HepG2 (cell line): ENCODE data around the gene ANXA3. TPM values are rescaled to one million over a fixed set of nuclear protein-coding genes. Genes with fewer than 3 reads are reported as not detected.
A peak's percentile ranks its signal among the peaks of the same experiment; 100 is the strongest.

Experiments
- ATAC-seq: fragments of 200-7000 bp; cut with Tn5 transposase; 3 replicates; pipeline ENCODE4 v1.9.1; 2020; ENCODE audit warnings: mild to moderate bottlenecking, moderate library complexity
- BruUV-seq: library from RNA; stranded (reverse); fragments of 400-500 nt; replicated peaks from 2 replicates; lab custom pipeline; 2021; lab: Mats Ljungman, UMichigan
- CTCF ChIA-PET: fragments of 300-600 bp; formaldehyde crosslinking; extraction: SDS; loops from one replicate; lab custom pipeline; 2021; ENCODE audit warnings: low total read pairs, inconsistent platforms, low intra/inter-chr PET ratio; lab: Yijun Ruan, JAX
- POLR2A ChIA-PET: fragments of 350-600 bp; sonication (Branson Sonifier 250); formaldehyde crosslinking; loops from one replicate; lab custom pipeline; 2020; ENCODE audit warnings: antibody characterized with exemption, inconsistent platforms; lab: Yijun Ruan, JAX
- DNase-seq: peaks from one replicate; pipeline ENCODE4 v3.0.0-alpha.2; 2015; ENCODE audit warnings: low spot score
- FAIRE-seq: peaks from 3 replicates; lab custom pipeline; 2011; peaks lifted over from hg19 to GRCh38; lab: Jason Lieb, UNC
- H2AFZ ChIP-seq: one replicate; pipeline ENCODE4 v1.6.1; 2011; ENCODE audit warnings: low read length, inconsistent platforms
- H3K27ac ChIP-seq: fragments of 300-600 bp; 3 replicates; pipeline ENCODE4 v1.8.0; 2011; ENCODE audit warnings: mixed run types, mild to moderate bottlenecking, mixed read lengths, low read length, inconsistent platforms; ENCODE audit not compliant: insufficient read depth; ENCODE audit errors: extremely low read length
- H3K27me3 ChIP-seq, 2 experiments: fragments of 200-600 bp in 1 of 2; 2 replicates in 1 of 2; 3 replicates in 1 of 2; pipeline versions ENCODE4 v1.6.0 to v1.8.0; 2011; ENCODE audit warnings: low read length in 2 of 2, mild to moderate bottlenecking in 2 of 2, moderate library complexity in 2 of 2, inconsistent platforms in 1 of 2; ENCODE audit not compliant: insufficient read depth in 2 of 2, control insufficient read depth in 1 of 2
- H3K36me3 ChIP-seq, 2 experiments: fragments of 200-600 bp in 1 of 2; replicated peaks in 1 of 2; 2 replicates in 1 of 2; 3 replicates in 1 of 2; pipeline versions ENCODE4 v1.5.1 to v1.8.0; 2011; ENCODE audit warnings: low read length in 2 of 2, inconsistent platforms in 1 of 2; ENCODE audit not compliant: insufficient read depth in 2 of 2, control insufficient read depth in 1 of 2
- H3K4me1 ChIP-seq: 2 replicates; pipeline ENCODE4 v1.5.1; 2012; ENCODE audit warnings: low read length, inconsistent platforms; ENCODE audit not compliant: insufficient read depth
- H3K4me2 ChIP-seq: 2 replicates; pipeline ENCODE4 v1.6.0; 2011; ENCODE audit warnings: low read depth, low read length, inconsistent platforms
- H3K4me3 ChIP-seq, 3 experiments: fragments of 200-600 bp in 1 of 3; sonication (generic), shearing (Covaris generic) in 1 of 3; replicated peaks in 1 of 3; 2 replicates each; pipeline ENCODE4 v1.5.1; 2011 to 2016; ENCODE audit warnings: low read length in 3 of 3, inconsistent platforms in 2 of 3, low read depth in 2 of 3, mild to moderate bottlenecking in 2 of 3, control low read depth in 1 of 3, mixed read lengths in 1 of 3; ENCODE audit not compliant: insufficient read depth in 1 of 3
- H3K79me2 ChIP-seq: one replicate; pipeline ENCODE4 v1.6.1; 2011; ENCODE audit warnings: low read length, inconsistent platforms; ENCODE audit not compliant: insufficient read depth
- H3K9ac ChIP-seq: 2 replicates; pipeline ENCODE4 v1.6.0; 2011; ENCODE audit warnings: mild to moderate bottlenecking, low read depth, low read length, inconsistent platforms; ENCODE audit not compliant: insufficient read depth
- H3K9me3 ChIP-seq: 2 replicates; pipeline ENCODE4 v1.5.1; 2012; ENCODE audit warnings: mild to moderate bottlenecking, low read length
- H4K20me1 ChIP-seq: 2 replicates; pipeline ENCODE4 v1.6.0; 2011; ENCODE audit warnings: inconsistent platforms, mild to moderate bottlenecking, low read length, moderate library complexity; ENCODE audit not compliant: insufficient read depth
- HDAC2 ChIP-seq: sonication (generic); formaldehyde crosslinking; IDR thresholded peaks from 2 replicates; pipeline ENCODE4 v1.4.0; 2020; ENCODE audit warnings: missing genetic modification reagents
- IKZF1 ChIP-seq: fragments of 450-650 bp; IDR thresholded peaks from 2 replicates; pipeline ENCODE4 v1.7.1; 2016
- KAT8 ChIP-seq: IDR thresholded peaks from 2 replicates; pipeline ENCODE4 v1.6.1; 2016; ENCODE audit warnings: missing genetic modification reagents, missing compliant biosample characterization
- MAFF ChIP-seq: IDR thresholded peaks from 2 replicates; pipeline ENCODE4 v1.6.1; 2011; ENCODE audit warnings: low read depth, low read length, improper control_type of control experiment
- NAIF1 ChIP-seq: sonication (generic); formaldehyde crosslinking; IDR thresholded peaks from 2 replicates; pipeline ENCODE4 v1.5.0; 2020; ENCODE audit warnings: mild to moderate bottlenecking, missing genetic modification reagents, borderline replicate concordance
- NKX3-1 ChIP-seq: sonication (generic); formaldehyde crosslinking; IDR thresholded peaks from 2 replicates; pipeline ENCODE4 v1.5.0; 2020; ENCODE audit warnings: missing genetic modification reagents
- RARG ChIP-seq: sonication (generic); formaldehyde crosslinking; IDR thresholded peaks from 2 replicates; pipeline ENCODE4 v1.4.0; 2020; ENCODE audit warnings: low read depth, mild to moderate bottlenecking, missing genetic modification reagents
- SIX4 ChIP-seq: sonication (generic); formaldehyde crosslinking; IDR thresholded peaks from 2 replicates; pipeline ENCODE4 v1.4.0; 2020; ENCODE audit warnings: missing genetic modification reagents
- ZNF256 ChIP-seq: sonication (generic); formaldehyde crosslinking; conservative IDR thresholded peaks from 2 replicates; pipeline ENCODE4 v1.4.0; 2020; ENCODE audit warnings: missing genetic modification reagents
- ZNF367 ChIP-seq: sonication (generic); formaldehyde crosslinking; IDR thresholded peaks from 2 replicates; pipeline ENCODE4 v1.4.0; 2020; ENCODE audit warnings: missing genetic modification reagents, borderline replicate concordance
- ZNF530 ChIP-seq: sonication (generic); formaldehyde crosslinking; IDR thresholded peaks from 2 replicates; pipeline ENCODE4 v1.5.0; 2020; ENCODE audit warnings: low read depth, mild to moderate bottlenecking, missing genetic modification reagents
- ZNF660 ChIP-seq: sonication (generic); formaldehyde crosslinking; IDR thresholded peaks from 2 replicates; pipeline ENCODE4 v1.5.1; 2020; ENCODE audit warnings: mild to moderate bottlenecking, low read depth, missing genetic modification reagents, borderline replicate concordance
- ZNF841 ChIP-seq: sonication (generic); formaldehyde crosslinking; IDR thresholded peaks from 2 replicates; pipeline ENCODE4 v1.8.1; 2023; ENCODE audit warnings: missing genetic modification reagents, borderline replicate concordance
- ZSCAN20 ChIP-seq: sonication (generic); formaldehyde crosslinking; IDR thresholded peaks from 2 replicates; pipeline ENCODE4 v1.4.0; 2020; ENCODE audit warnings: missing genetic modification reagents, mild to moderate bottlenecking, borderline replicate concordance
- ZSCAN30 ChIP-seq: sonication (generic); formaldehyde crosslinking; IDR thresholded peaks from 2 replicates; pipeline ENCODE4 v1.5.0; 2020; ENCODE audit warnings: mild to moderate bottlenecking, missing genetic modification reagents
- WGBS: methylation state at CpG from one replicate; pipeline ENCODE4 v1.1.6; 2017; ENCODE audit warnings: low lambda C conversion rate; 5-methylcytosine and 5-hydroxymethylcytosine counted together
- in situ Hi-C: cut with HindIII; loops from 2 replicates; pipeline ENCODE4 v1.10.0; 2017; ENCODE audit warnings: low pct_unique_long_range_greater_than_20kb; ENCODE audit not compliant: extremely low pct_ligation_motif_present
- intact Hi-C: fragments of 100-400 bp; cut with micrococcal nuclease; formaldehyde crosslinking; loops from one replicate; pipeline ENCODE4 v1.10.0; 2022; ENCODE audit not compliant: unreplicated experiment
- polyA plus RNA-seq, 8 experiments: library from polyadenylated mRNA; depleted of rRNA in 3 of 8; stranded (reverse) in 7 of 8; unstranded in 1 of 8; fragments of >200 nt; fragmentation: Illumina TruSeq in 4 of 8; extraction: Trizol in 4 of 8; gene quantifications; 2 replicates each; pipeline versions ENCODE4 v1.2.1 to v1.2.3, GENCODE V29; 2011 to 2016; ENCODE audit warnings: low read depth in 4 of 8, missing spikeins in 1 of 8, mixed read lengths in 1 of 8; ENCODE audit not compliant: insufficient read depth in 1 of 8
- total RNA-seq, 5 experiments: library from RNA; depleted of rRNA; stranded (reverse); fragments of >200 nt; fragmentation: Illumina TruSeq; extraction: Trizol; gene quantifications; 2 replicates each; pipeline ENCODE4 v1.2.3, GENCODE V29; 2016; ENCODE audit warnings: low read depth in 1 of 5
- TF ChIP-seq, protein P1 (sequence below): sonication (generic); formaldehyde crosslinking; IDR thresholded peaks from 2 replicates; pipeline ENCODE4 v1.5.0; 2020; ENCODE audit warnings: missing genetic modification reagents

The ANXA3 gene
- total and polyA plus RNA-seq, 2 of the 13 experiments (the other 11 are each of a cell fraction or from before 2014, with no cell fraction given) = 6.5 to 6.9 TPM

DNA sequence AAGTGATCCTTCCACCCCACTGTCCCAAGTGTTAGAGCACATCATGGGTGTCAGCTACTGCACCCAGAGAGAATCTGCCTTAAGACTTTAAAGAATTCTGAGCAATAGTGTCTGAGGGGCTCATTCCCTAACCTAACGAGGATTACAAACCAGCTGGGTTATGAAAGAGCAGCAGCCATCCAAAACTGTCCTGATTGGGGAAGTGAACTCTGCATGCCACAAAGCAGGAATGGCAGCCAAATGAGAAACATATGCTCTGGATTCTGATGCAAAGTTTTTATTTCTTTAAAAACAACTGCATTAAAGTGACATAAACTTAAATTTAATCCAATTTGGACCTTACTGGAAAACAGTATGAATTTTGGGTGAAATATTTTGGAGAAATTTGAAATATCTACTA lies 103.2 kb downstream of the ANXA3 start (continued):
- no peak for TF ChIP-seq SIX4 (CRISPR knock-in tag)

DNA sequence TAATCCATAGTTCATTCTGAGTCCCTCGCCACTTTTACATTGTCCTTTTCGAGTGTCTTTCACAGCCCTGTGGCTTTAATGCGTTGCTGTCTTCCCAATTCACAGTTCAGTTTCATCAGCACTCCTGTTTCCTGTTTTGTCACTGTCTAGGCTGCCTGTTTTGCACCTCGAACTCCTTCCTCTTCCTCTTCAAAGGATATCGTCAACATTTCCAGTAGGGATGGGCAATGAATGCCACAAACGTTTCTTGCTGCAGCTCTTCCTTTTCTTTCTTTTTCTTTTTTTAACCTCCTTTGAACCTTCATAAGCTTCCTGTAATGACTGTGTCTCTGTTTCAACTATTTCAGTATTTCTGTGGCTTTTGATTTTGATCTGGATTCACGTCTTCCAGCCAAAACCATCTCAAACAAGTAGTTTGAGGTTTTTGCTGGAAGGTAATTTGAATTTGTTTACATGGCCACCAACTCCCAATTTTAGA lies 105.4 kb downstream of the ANXA3 start:
- FAIRE-seq = no peak
- Histone ChIP-seq H3K9me3 (no peaks in the 10 kb centered on the region), H3K27me3 (no peaks in the 10 kb centered on the region), H3K4me1 (peaks cover 26% of the 10 kb centered on the region), H3K27ac (no peak overlapping the region), H2AFZ (peak overlapping the region; percentile 62), H3K4me2 (peak overlapping the region; percentile 35; the same call in 1 of the 2 replicates), H3K36me3 (no peaks in the 10 kb centered on the region), H3K4me3 (no peak overlapping the region), H4K20me1 (no peaks in the 10 kb centered on the region), H3K79me2 (no peaks in the 10 kb centered on the region), H3K9ac (no peak overlapping the region)
- intact Hi-C loops (no loop called here), in situ Hi-C loops (no loop called here)
- DNase-seq = no peak
- no TSS peak for BruUV-seq
- ChIA-PET CTCF (no interaction called here), POLR2A (no interaction called here)
- TF ChIP-seq IKZF1 = no peak
- no peak for TF ChIP-seq ZNF256 (CRISPR knock-in tag)
- TF ChIP-seq HDAC2 (CRISPR knock-in tag) = no peak
- TF ChIP-seq ZNF367 (CRISPR knock-in tag) = no peak
- ATAC-seq = no peak
- 11% methylated on average over 7 of the region's 7 CpGs for WGBS

DNA sequence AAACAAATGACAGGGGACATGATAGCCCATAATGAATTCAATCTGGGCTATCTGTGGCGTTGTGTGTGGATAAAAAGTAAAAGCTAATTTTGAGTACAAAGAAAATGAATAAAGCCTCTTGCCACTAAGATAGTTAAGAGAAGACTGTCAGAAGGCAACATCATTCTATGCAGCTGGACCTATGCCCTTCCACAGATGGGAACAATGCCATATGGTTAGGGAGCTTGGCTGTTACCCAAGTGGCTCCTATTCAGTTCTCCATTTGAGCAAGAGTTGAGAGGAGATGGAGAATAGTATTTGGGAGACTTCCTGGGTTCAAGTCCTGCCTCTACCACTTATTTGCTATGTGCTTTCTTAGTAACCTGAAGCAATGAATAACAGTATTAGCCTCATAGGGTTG lies 107.7 kb downstream of the ANXA3 start:
- no peaks in the 10 kb centered on the region for H3K27me3 ChIP-seq
- FAIRE-seq (no peak), ATAC-seq (no peak), DNase-seq (no peak)
- H3K4me1 ChIP-seq = peaks cover 40% of the 10 kb centered on the region
- CTCF ChIA-PET = no interaction called here
- no peaks in the 10 kb centered on the region for H3K36me3 ChIP-seq
- no peaks in the 10 kb centered on the region for H4K20me1 ChIP-seq
- no peak overlapping the region for H3K9ac ChIP-seq
- no TSS peak for BruUV-seq
- no peak overlapping the region for H3K27ac ChIP-seq
- no peak overlapping the region for H2AFZ ChIP-seq
- no peaks in the 10 kb centered on the region for H3K9me3 ChIP-seq
- H3K4me2 ChIP-seq = no peak overlapping the region
- intact Hi-C loops (no loop called here), in situ Hi-C loops (no loop called here)
- WGBS = 91% methylated on average over 1 of the region's 1 CpG
- H3K79me2 ChIP-seq = no peaks in the 10 kb centered on the region
- POLR2A ChIA-PET = no interaction called here
- H3K4me3 ChIP-seq = no peak overlapping the region
- no peak for TF ChIP-seq NAIF1 (CRISPR knock-in tag)
- no peak for TF ChIP-seq KAT8 (CRISPR knock-in tag)
- TF ChIP-seq ZNF841 = no peak
- no peak for TF ChIP-seq ZNF530 (CRISPR knock-in tag)
- no peak for TF ChIP-seq ZSCAN20 (CRISPR knock-in tag)
- TF ChIP-seq, protein P1, sequence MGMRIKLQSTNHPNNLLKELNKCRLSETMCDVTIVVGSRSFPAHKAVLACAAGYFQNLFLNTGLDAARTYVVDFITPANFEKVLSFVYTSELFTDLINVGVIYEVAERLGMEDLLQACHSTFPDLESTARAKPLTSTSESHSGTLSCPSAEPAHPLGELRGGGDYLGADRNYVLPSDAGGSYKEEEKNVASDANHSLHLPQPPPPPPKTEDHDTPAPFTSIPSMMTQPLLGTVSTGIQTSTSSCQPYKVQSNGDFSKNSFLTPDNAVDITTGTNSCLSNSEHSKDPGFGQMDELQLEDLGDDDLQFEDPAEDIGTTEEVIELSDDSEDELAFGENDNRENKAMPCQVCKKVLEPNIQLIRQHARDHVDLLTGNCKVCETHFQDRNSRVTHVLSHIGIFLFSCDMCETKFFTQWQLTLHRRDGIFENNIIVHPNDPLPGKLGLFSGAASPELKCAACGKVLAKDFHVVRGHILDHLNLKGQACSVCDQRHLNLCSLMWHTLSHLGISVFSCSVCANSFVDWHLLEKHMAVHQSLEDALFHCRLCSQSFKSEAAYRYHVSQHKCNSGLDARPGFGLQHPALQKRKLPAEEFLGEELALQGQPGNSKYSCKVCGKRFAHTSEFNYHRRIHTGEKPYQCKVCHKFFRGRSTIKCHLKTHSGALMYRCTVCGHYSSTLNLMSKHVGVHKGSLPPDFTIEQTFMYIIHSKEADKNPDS (CRISPR knock-in tag) = no peak
- TF ChIP-seq MAFF = no peak
- TF ChIP-seq ZSCAN30 = no peak
- no peak for TF ChIP-seq RARG
- TF ChIP-seq ZNF660 = no peak
- no peak for TF ChIP-seq NKX3-1 (CRISPR knock-in tag)
